CD4-positive, alpha-beta T cell treated with Interleukin-12 subunit alpha and Interleukin-12 subunit beta, for 1 hour (primary cell): ENCODE measurements around the gene TBC1D32.
"Not testable (repeated sequence)": the region's sequence is repeated elsewhere in the genome, so short reads cannot be mapped to it uniquely, and the experiment has no call there.

Source experiments
- DNase-seq: peaks from one replicate; pipeline ENCODE4 v3.0.0-alpha.2; 2020

The TBC1D32 gene

DNA sequence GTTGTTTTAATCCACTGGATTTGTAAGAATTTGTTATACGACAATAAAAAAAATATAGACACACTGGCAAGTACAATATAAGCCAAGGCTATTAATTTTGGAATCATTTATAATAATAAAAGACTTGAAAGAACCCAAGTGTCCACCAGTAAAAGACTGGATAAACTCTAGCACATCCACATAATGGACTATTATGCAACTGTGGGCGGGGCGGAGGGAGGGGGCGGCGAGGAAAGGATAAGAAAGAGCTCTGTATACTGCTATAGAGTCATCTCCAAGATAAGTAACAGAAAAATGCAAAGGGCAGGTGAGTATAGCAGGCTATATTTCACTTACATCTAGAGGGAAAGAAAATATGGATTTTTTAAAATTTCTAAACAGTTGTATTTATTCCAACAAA is 123.3 kb downstream of the TBC1D32 start:
- DNase-seq: no peak

DNA sequence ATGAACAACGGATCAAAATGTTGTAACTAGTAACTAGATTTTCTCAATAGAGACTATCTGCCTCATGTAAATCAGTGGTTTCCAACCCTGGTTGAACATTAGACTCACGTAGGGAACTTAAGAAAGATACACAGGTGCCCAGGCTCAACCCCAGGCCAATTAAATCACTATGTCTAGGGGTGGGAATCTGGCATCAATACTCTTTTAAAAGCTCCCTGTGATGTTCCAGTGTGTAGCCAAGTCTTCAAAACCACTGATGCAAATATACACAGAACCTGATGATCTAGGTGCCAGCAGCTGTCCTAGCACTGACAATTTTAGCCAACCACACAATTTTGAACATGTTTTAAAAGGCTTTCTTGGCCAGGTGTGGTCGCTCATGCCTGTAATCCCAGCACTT is 128.7 kb downstream of the TBC1D32 start:
- DNase-seq: no peak

DNA sequence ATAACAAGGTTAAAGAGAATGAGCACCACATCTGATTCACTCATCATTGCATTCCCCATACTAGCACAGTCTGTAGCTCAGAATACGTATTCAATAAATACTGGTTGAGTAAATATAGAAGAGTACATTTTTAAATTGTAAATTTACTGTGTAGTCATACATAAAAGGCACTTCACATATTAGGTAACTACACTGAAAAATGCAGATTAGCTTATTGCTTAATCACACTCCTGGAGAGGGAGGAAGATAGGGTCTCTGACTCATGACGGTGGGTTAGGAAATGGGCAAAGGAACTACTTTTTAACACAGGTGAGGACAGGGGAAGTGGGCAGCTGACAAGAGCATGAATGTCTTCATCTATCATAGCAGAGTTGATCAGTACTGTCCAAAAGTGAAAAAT is 133.2 kb downstream of the TBC1D32 start:
- no peak for DNase-seq

DNA sequence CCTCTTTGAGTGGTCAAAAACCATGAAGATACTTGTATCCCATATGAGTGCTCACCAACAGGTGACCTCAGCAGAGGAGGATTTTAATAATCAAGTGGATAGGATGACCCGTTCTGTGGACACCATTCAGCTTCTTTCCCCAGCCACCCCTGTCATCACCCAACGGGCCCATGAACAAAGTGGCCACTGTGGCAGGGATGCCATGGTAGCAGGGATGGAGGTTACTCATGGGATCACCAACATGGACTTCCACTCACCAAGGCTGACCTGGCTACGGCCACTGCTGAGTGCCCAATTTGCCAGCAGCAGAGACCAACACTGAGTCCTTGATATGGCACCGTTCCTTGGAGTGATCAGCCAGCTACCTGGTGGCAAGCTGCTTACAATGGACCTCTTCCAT is 138.2 kb downstream of the TBC1D32 start:
- DNase-seq: not testable (repeated sequence)

DNA sequence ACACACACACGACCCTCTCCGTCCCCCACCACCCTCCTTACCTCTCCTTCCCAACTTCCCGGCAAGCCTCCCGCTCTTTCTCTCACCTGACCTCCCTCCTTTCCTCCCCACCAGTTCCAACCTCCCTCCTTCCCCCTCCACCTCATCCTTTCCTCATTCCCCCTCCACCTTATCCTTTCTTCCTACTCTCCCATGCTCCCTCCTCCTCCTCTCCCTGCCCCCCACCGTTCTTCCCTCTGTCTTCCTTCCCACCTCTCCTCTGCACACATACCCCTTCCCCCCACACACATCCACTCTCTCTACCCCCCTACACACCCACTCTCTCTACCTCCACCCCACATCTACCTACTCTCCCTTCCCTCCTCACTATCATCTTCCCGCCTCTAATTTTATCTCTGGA is 144.2 kb downstream of the TBC1D32 start:
- no peak for DNase-seq

DNA sequence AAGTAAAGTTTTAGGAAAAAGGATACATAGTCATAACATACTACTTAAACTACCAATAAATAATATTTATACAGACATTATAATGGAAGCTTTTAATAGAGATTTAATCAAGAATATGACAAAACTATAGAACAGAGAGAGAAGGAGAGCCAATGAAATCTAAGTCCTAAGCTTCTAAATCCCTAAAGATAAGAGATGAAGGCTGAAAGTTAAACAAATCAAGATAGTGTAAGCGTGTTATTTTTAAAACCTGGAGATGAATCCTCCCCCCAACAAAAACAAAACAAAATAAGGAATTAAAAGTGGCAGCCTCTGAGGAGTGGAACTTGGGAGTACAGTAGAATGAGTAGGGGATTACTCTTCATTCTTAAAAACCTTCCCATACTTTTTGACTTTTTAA is 145.9 kb downstream of the TBC1D32 start:
- no peak for DNase-seq

DNA sequence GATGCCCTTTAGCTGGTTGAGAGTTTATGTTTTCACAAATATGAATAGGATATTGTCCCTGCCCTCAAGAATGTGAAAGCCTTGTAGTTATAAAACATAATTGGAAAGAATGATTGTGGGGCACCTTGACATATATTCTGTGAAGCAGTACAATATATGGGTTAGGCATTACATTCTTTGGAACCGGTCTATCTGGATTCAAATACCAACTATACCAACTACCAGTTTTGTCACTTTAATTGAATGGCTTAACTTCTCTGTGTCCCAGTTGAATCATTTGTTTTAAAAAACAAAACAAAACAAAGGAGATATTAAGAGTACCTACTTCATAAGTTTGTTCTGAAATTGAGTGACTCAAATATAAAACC is 146.5 kb downstream of the TBC1D32 start:
- DNase-seq: no peak

DNA sequence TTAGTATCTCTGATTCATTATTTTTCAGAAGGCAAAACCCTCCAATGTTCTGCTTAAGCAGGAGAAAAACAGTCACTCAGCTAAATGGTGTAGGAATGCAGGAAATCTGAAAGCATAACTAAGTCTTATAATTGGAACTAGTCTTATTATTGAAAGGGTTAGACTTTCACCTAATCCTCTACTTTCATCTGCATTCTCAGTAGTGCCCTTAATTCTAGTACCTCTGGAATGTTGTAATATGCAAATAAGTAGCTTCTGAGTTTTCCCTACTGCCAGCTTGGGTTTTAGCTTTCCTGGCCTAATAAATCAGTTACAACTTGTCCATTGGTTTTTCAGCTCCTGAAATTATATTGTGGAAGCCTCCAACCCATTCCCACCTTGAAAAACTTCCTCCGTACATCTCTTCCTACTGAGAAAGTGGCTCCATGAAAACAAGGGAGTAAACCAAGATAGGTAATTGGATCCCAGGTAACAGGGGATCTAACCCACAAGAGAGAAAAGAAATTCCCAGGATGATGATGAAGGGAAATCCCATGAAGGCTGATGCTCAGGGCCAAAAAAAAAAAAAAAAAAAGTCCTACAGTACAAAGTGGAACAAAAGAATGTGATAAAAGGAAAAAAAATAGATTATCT is 147.0 kb downstream of the TBC1D32 start:
- no peak for DNase-seq

DNA sequence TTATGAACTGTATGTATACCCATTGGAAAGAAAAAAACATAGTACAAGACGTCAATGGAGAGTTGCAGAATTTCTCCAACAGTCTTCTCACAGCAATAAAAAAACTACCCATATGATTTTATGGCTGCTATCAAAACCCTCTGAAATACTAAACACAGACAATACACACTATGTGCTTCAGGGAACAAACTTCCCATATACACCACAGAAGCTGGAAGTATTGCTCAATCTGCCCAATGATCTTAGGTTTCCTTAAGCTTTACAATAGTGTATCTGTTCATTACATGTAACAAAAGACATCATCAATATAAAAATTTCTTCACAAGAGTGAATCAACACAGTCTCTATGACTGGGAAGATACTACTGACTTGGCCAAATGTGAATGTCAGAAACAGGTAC is 150.5 kb downstream of the TBC1D32 start:
- DNase-seq: no peak

DNA sequence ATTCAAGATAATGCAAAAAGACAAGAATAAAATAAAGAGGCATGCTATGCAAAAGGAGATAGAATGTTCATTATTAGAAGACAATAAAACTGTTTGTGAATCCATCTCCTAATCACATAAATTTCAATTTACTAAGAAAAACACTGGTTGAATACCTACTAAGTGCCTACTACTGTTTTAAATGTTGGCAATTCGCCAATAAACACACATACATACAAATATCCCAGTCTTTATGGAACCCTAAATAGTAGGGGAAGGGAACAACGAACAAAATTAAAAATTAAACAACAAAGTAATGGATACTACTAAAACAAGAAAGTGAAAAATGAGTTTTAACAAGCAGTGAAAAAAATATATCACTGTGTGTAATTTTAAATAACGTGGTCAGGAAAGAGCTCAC is 158.5 kb downstream of the TBC1D32 start:
- DNase-seq: no peak

DNA sequence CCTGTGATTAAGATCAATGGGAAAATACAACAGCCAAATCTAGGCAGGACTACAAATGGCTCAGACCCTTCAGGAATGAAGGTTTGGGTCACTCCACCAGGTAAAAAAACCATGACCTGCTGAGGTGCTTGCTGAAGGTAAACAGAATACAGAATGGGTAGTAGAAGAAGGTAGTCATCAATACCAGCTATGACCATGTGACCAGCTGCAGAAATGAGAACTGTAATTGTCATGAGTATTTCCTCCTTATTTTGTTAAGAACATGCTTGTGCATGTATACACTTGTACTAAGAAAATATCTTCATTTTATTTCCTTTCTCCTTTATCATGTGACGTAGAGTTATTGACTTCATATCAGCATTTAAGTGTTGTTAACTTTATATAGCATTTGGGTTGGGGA is 161.8 kb downstream of the TBC1D32 start:
- DNase-seq: not testable (repeated sequence)

DNA sequence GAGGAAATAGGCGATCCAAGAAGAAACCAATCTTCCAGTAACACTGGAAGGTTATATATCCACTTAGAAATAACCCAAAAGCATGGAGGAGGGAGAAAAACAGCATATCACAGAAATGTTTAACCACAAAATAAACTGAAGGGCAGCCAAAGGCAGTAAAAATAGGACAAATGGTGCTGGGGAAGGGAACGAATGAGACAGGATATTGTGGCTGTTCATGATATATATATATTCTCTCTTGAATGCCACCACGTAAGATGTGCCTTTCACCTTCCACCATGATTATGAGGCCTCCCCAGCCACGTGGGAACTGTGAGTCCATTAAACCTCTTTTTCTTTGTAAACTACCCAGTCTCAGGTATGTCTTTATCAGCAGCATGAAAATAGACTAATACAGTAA is 162.4 kb downstream of the TBC1D32 start:
- DNase-seq: no peak

DNA sequence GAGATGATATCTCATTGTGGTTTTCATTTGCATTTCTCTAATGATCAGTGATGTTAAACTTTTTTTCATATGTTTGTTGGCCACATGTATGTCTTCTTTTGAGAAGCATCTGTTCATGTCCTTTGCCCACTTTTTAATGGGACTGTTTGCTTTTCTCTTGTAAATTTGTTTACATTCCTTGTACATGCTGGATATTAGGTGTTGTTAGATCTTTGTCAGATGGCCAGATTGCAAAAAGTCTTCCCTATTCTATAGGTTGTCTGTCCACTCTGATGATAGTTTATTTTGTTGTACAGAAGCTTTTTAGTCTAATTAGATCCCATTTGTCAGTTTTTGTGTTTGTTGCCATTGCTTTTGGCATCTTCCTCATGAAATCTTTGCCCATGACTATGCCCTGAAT is 172.4 kb downstream of the TBC1D32 start:
- DNase-seq: no peak

DNA sequence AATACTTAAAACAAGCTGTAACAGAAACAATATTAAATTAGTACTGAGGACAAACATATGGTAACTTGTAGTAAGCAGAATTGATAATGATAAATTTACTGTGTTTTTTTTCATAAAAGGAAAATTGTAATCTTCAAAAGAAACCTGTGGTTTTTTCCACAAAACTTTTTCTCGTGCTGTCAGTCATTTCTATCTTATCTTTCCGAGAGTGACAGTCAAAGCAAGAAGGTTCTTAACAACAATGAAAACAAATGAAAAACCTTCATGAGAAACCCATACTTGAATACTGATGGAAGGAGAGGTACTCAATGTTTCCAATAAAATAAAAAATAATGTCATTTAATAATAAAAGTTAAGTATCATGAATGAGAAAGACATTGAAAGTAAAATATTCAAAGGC is 174.0 kb downstream of the TBC1D32 start:
- no peak for DNase-seq

DNA sequence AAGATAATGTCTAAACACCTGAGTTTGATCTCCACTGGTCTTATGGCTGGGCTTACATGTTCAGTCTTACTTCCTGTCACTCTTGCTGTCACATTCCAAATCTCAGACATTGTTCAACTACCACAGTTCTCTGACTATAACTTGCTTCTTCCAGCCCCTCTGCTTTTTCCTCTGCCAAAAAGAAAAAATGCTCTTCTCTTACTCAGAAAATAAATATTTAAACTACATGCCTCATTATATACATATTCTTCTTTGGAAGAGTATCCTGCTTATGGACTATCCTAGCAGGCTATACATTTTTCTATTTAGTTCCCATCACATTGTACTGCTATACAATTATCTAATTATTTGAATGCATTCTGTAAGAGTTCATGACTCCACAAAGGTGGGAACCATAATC is 175.4 kb downstream of the TBC1D32 start:
- DNase-seq: no peak

DNA sequence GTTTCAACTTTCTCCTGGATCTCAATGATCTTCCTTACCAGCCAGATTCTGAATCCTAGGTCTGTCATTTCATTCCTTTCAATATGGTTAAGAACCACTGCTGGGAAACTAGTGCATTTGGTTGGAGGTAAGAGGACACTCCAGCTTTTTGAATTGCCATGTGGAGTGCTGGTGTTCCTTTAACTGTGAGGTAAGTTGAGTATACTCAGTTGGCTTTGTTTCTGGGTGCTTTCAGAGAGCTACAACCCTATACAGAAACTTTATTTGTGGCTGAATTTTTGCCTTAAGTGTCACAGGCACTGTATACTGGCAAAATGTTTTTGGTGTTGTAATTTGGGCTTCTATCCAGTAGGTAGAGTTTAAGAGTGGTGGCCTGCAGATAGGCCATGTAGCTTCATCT is 175.8 kb downstream of the TBC1D32 start:
- DNase-seq: no peak

DNA sequence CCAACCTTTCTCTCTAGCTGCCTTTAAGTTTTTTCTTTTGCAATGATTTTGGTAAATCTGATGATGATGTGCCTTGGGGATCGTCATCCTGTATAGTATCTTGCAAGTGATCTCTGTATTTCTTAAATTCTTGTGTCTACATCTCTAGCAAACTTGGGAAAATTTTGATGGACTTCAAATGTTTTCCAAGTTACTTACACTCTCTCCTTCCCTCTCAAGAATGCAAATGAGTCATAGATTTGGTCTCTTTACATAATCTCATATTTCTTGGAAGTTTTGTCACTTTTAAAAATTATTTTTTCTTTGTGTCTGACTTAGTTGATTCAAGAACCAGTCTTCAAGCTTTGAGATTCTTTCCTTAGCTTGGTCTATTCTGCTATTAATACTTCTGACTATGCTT is 176.4 kb downstream of the TBC1D32 start:
- no peak for DNase-seq

DNA sequence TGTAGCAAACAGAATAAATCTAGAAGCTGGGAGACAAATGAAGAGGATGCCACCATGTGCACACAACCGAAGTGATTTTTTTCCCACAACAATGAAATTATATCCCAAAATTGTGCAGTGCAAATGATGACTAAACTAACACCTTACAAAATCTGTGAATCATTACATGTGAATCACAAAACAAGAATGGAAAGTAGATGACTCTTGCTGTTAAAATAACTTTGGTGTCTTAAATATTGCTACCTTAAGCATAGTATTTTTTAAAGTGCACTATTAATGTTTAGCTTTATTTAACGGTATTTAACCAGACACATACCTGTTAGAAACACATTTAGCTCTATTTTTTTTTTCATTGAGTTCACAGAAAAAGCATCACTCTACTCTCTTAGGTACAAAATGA is 190.8 kb downstream of the TBC1D32 start:
- DNase-seq: no peak

DNA sequence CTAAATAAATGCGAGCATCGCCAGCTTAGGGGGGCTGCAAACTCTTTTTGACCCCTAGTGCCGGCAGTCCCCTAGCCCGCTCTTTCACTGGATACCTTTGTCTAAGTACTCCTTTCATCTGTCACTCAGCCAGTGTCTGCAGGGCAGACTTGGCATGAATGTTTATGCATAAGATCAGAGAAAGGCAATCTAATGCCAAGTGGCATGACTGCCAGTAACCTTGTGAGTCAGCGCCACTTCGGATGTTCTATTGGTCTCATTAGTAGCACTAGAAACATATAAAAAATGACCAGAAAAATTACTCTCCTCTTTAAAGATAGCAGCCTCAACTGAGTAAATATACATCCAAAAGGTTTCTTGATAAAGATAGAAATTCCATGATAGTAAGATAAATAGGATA is 192.2 kb downstream of the TBC1D32 start:
- no peak for DNase-seq

DNA sequence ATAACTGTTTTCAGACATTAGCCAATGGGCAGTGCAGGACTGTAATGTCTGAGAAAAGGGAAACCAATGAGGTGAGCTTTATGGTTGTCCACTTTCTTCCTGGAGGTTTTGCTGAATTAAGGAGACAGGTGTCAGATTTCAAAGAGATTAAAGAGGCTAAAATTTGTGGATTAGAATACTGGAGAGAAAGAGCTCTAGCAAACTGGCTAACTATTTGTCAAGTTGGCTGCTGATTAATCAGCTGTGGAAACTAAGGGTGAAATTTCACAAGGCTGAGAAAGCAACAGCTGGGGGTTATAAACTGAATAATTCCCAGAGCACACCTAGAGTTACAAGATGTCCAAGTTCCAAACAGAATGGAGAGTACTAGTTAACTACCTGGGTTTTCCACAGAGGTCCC is 198.9 kb downstream of the TBC1D32 start:
- DNase-seq: no peak

DNA sequence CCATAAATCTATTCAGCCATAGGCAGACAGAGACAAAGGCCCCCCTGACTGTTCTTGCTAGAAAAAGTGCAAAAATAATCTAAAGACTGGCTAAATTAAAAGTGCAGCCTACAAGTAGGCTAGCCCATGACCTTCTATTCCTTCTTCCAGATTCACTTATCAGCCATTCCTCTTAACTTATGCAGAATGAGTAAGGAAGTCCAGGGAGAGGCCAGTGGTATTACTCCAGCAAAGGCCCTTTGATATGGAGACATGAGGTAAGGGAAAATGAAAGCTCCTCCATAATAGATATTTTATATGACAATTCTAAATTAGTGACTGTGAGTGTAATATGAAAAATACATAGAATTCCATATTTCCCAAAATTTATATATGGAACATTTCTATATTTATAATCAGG is 199.4 kb downstream of the TBC1D32 start:
- DNase-seq: no peak

DNA sequence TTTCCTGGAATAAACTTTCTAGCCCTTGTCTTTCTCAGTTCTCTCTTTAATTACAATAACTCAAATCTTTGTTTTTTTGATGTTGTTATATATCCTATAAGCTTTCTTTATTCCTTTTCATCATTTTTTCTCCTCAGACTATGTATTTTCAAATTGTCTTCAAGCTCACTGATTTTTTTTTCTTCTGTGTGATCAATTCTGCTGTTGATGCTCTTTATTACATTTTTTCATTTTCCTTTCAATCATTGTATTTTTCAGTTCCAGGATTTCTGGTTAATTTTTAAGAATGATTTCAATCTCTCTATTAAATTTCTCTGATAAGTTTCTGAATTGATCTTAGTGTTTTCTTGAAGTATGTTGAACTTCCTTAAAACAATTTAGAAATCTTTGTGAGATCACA is 209.7 kb downstream of the TBC1D32 start:
- DNase-seq: no peak

DNA sequence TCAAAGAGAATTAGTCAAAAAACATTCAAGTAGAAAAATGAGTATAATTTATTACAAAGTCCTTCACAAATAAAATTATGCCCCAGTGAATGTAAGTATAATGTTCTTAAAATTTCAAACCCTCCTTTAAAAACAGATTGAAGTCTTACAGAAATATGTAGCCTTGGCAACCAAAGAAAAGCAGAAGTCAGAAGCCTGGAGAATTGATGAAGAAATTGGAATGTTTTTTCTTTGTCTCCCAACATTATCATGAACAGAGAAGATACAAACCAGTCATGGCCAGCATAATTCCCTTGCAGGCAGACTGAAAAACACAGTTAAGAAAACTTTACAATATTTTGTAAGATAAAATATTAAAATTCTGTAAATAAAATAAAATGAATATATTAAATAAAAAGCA is 221.9 kb downstream of the TBC1D32 start:
- no peak for DNase-seq

DNA sequence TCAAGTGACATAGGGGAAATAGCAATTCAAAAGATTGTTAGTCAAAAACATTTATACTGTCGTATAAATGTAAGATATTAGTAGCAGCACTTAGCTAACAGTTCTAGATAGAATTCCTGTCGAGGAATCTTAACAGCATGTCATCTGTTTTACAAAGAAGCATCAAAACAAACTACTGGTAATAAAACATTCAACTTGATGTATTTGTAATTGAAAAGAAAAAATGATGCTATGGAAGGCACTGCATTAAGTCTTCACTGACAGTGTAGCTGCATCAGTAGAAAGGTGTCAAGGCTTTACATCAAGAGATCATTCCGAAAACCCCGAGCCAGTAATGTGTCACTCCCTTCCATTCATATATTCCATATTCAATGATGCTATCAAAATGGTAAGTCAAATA is 223.5 kb downstream of the TBC1D32 start:
- no peak for DNase-seq

DNA sequence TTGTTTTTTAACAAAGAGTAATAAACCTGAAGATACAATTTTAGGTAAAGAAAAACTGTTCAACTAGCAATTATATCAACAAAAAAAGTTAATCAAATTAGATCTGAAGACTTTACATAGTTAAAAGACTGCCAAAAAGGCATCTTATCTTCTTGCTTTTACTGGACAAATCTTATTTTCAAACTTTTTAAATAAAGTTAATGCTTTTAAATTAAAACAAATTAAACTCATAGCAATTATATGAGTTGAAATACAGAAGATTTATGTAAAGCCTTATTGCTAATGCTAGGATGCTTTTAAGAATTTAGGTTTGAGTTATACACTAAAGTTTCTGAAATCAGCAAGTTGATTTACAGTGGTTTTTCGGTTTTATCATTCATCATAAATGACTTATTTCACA is 227.3 kb downstream of the TBC1D32 start:
- DNase-seq: no peak

DNA sequence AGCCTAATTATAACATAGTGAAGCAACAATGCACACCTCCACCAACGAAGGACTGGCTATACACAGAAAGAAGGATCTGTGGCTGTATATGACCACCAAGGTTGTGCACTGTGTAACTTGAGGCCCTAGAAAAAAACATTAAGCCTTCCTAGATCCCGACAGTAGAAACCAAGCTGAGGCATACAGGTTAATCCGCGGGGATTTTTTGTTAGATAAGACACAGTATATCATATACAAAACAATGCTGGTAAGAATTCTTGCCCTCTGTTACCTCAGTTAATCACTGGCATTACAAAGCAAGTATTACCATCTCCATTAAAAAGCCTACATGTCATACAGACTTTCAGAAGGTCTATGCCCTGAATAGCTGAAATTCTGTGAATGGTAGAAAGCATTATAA is 228.8 kb downstream of the TBC1D32 start:
- DNase-seq: no peak
